ENCODE measurements around the gene CXCR3.

GRCh38 chrX:71626576-71626975 lies 8.3 kb upstream of the CXCR3 start:
- TF ChIP-seq GATA2 (IDR thresholded peaks at IDR 0.05; ENCODE audit: low read depth, low read length), result no peak
- no peak for TF ChIP-seq GATA3 (IDR thresholded peaks at IDR 0.05; ENCODE audit: low read depth, low read length)

All from SH-SY5Y (cell line).